Keratinocyte (primary cell): Measurements from ENCODE around the gene FGD4. TPM values are rescaled to one million over a fixed set of nuclear protein-coding genes. Genes with fewer than 3 reads are reported as not detected.

Experiments used
- DNase-seq: peaks from one replicate; pipeline ENCODE4 v3.0.0-alpha.2; 2011; ENCODE audit warnings: low read depth, missing footprints, low spot score
- FAIRE-seq: peaks from 2 replicates; lab custom pipeline; 2011; peaks lifted over from hg19 to GRCh38; lab: Jason Lieb, UNC
- H2AFZ ChIP-seq: 2 replicates; pipeline ENCODE4 v1.6.0; 2012; ENCODE audit warnings: low read length, control low read depth, inconsistent platforms; ENCODE audit not compliant: control insufficient read depth
- H3K27ac ChIP-seq: 2 replicates; pipeline ENCODE4 v1.5.1; 2011; ENCODE audit warnings: low read length; ENCODE audit not compliant: control insufficient read depth, insufficient read depth
- H3K27me3 ChIP-seq: 3 replicates; pipeline ENCODE4 v1.6.0; 2011; ENCODE audit warnings: low read length; ENCODE audit not compliant: control insufficient read depth, insufficient read depth; ENCODE audit errors: extremely low read depth
- H3K36me3 ChIP-seq, 2 experiments: 2 replicates in 1 of 2; 3 replicates in 1 of 2; pipeline ENCODE4 v1.5.1; 2011; ENCODE audit warnings: low read length in 2 of 2, mild to moderate bottlenecking in 1 of 2; ENCODE audit not compliant: control insufficient read depth in 2 of 2, insufficient read depth in 2 of 2; ENCODE audit errors: extremely low read depth in 1 of 2
- H3K4me1 ChIP-seq: 3 replicates; pipeline ENCODE4 v1.5.1; 2011; ENCODE audit warnings: low read length; ENCODE audit not compliant: control insufficient read depth, insufficient read depth; ENCODE audit errors: extremely low read depth
- H3K4me2 ChIP-seq: 3 replicates; pipeline ENCODE4 v1.6.0; 2011; ENCODE audit warnings: low read depth, low read length; ENCODE audit not compliant: control insufficient read depth, insufficient read depth; ENCODE audit errors: extremely low read depth
- H3K4me3 ChIP-seq, 3 experiments: fragments of 200-600 bp in 1 of 3; sonication (generic) in 1 of 3; 2 replicates in 2 of 3; 3 replicates in 1 of 3; pipeline ENCODE4 v1.5.1; 2011 to 2016; ENCODE audit warnings: low read length in 3 of 3, mild to moderate bottlenecking in 3 of 3, control low read depth in 2 of 3, inconsistent platforms in 1 of 3, low read depth in 1 of 3, mixed read lengths in 1 of 3, mixed run types in 1 of 3, moderate library complexity in 1 of 3; ENCODE audit not compliant: control insufficient read depth in 2 of 3, insufficient read depth in 2 of 3; ENCODE audit errors: extremely low read depth in 1 of 3
- H3K79me2 ChIP-seq: 2 replicates; pipeline ENCODE4 v1.6.0; 2012; ENCODE audit warnings: low read length; ENCODE audit not compliant: control insufficient read depth, insufficient read depth
- H3K9ac ChIP-seq: 3 replicates; pipeline ENCODE4 v1.6.0; 2011; ENCODE audit warnings: low read length; ENCODE audit not compliant: control insufficient read depth, insufficient read depth; ENCODE audit errors: extremely low read depth
- H3K9me1 ChIP-seq: 3 replicates; pipeline ENCODE4 v1.6.0; 2011; ENCODE audit warnings: low read length; ENCODE audit not compliant: control insufficient read depth, insufficient read depth; ENCODE audit errors: extremely low read depth
- H3K9me3 ChIP-seq: 2 replicates; pipeline ENCODE4 v1.5.1; 2012; ENCODE audit warnings: low read depth, low read length; ENCODE audit not compliant: control insufficient read depth
- H4K20me1 ChIP-seq: 3 replicates; pipeline ENCODE4 v1.6.0; 2011; ENCODE audit warnings: low read length; ENCODE audit not compliant: control insufficient read depth, insufficient read depth; ENCODE audit errors: extremely low read depth
- CTCF ChIP-seq, 3 experiments: IDR thresholded peaks in 1 of 3; conservative IDR thresholded peaks in 1 of 3; optimal IDR thresholded peaks in 1 of 3; 2 replicates in 2 of 3; 3 replicates in 1 of 3; pipeline versions ENCODE3 to v1.5.1; 2011; ENCODE audit warnings: low read length in 3 of 3, mild to moderate bottlenecking in 3 of 3, moderate library complexity in 2 of 3, control low read depth in 1 of 3, inconsistent platforms in 1 of 3; ENCODE audit not compliant: insufficient read depth in 2 of 3; ENCODE audit errors: extremely low read depth in 1 of 3
- EZH2 ChIP-seq: IDR thresholded peaks from one replicate; pipeline ENCODE4 v1.6.1; 2012; ENCODE audit warnings: inconsistent platforms, mild to moderate bottlenecking, low read length, moderate library complexity
- dilution Hi-C: fragments of 300-500 bp; cut with MboI; formaldehyde crosslinking; loops from one replicate; pipeline ENCODE4 v1.7.0; 2020; ENCODE audit warnings: low sequenced_read_pairs; ENCODE audit not compliant: extremely low pct_ligation_motif_present
- polyA plus RNA-seq, 5 experiments: library from polyadenylated mRNA; depleted of rRNA in 3 of 5; stranded (reverse) in 3 of 5; stranded (forward) in 1 of 5; unstranded in 1 of 5; fragments of >200 nt; gene quantifications; 1 replicate in 1 of 5; 2 replicates in 3 of 5; 3 replicates in 1 of 5; pipeline versions ENCODE4 v1.2.1 to v1.2.3, GENCODE V29; 2011 to 2012; ENCODE audit warnings: missing spikeins in 2 of 5, low read depth in 1 of 5, low replicate concordance in 1 of 5

Gene FGD4
- polyA plus RNA-seq, 1 donor (not counting 4 experiments of a cell fraction or from before 2014, with no cell fraction given), result 10.5 TPM

- H3K79me2 ChIP-seq, result peaks cover 25% of the 10 kb centered on the region
- H3K4me3 ChIP-seq, result no peak overlapping the region
- no peak for FAIRE-seq
These were observed 97.6 kb downstream of the FGD4 start for GRCh38 chr12:32496946-32497345.

GRCh38 chr12:32497864-32498263 is 98.5 kb downstream of the FGD4 start:
- H3K79me2 ChIP-seq, result peaks cover 30% of the 10 kb centered on the region
- FAIRE-seq (no peak), DNase-seq (no peak)

More at GRCh38 chr12:32496946-32497345, 97.6 kb downstream of the FGD4 start:
- TF ChIP-seq EZH2 (no peak), CTCF (optimal IDR thresholded peaks at IDR 0.05 in 1 of 3, IDR thresholded peaks at IDR 0.05 in 1 of 3, conservative IDR thresholded peaks at IDR 0.05 in 1 of 3; ENCODE audit: extremely low read depth in 1 of 3, insufficient read depth in 2 of 3, low read length in 3 of 3) (no peak)
- Histone ChIP-seq H3K27ac (no peak overlapping the region), H3K36me3 (peaks cover 0 to 2% of the 10 kb centered on the region in 2 experiments), H3K27me3 (no peaks in the 10 kb centered on the region), H3K4me2 (no peak overlapping the region), H3K9me1 (no peaks in the 10 kb centered on the region), H2AFZ (no peak overlapping the region), H3K4me1 (peaks cover 4% of the 10 kb centered on the region), H4K20me1 (no peaks in the 10 kb centered on the region), H3K9ac (no peak overlapping the region), H3K9me3 (no peaks in the 10 kb centered on the region)
- DNase-seq, result no peak
- dilution Hi-C loops, result no loop called here

More at GRCh38 chr12:32497864-32498263, 98.5 kb downstream of the FGD4 start:
- peaks cover 9% of the 10 kb centered on the region for H3K4me1 ChIP-seq
- TF ChIP-seq EZH2 (no peak), CTCF (optimal IDR thresholded peaks at IDR 0.05 in 1 of 3, IDR thresholded peaks at IDR 0.05 in 1 of 3, conservative IDR thresholded peaks at IDR 0.05 in 1 of 3; ENCODE audit: extremely low read depth in 1 of 3, insufficient read depth in 2 of 3, low read length in 3 of 3) (no peak)
- H3K9me1 ChIP-seq, result peaks cover 3% of the 10 kb centered on the region
- H3K4me3 ChIP-seq, result no peak overlapping the region
- H4K20me1 ChIP-seq, result no peaks in the 10 kb centered on the region
- dilution Hi-C loops, result no loop called here
- H3K27me3 ChIP-seq, result no peaks in the 10 kb centered on the region
- no peak overlapping the region for H3K9ac ChIP-seq
- peaks cover 0 to 2% of the 10 kb centered on the region in 2 experiments for H3K36me3 ChIP-seq
- no peak overlapping the region for H3K4me2 ChIP-seq
- H3K27ac ChIP-seq, result no peak overlapping the region
- H2AFZ ChIP-seq, result no peak overlapping the region
- H3K9me3 ChIP-seq, result no peaks in the 10 kb centered on the region
